HG03442 (cell line): ENCODE results near the gene FCRL3.

Source experiments
- ATAC-seq: cut with Tn5 transposase; IDR thresholded peaks from one replicate; pipeline ENCODE4 v1.9.1; 2021; ENCODE audit warnings: mild to moderate bottlenecking, moderate library complexity; ENCODE audit not compliant: unreplicated experiment

The FCRL3 gene

DNA sequence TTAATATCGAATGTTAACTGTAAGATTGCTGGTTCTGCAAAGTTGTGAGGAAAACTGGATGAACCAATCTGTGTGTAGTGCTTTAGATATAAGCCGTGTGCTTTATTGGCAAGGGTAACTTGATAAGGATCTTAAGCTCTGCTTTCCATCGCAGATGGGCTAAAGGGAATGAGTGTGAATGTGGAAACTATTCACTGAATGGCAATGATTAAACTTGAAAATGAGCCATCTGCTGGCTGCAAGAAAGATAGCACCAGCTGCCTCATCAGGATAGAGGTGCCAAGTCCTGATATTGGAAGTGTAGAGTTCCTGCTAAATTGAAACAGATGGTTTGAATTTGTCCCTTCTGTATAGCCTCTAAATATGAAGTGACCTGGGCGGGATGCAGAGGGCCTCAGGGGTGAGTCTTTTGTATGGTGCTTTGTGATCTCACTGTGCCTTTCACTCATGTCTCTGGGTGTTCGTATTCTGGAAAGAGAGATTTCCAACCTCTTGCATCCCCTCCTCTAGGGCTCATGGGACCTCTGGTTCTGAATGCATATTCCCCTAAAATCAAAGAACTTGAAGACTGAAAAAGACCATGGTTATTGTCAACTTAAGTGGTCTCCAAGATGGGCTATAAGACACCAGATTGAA is 9.2 kb downstream of the FCRL3 start:
- no peak for ATAC-seq

DNA sequence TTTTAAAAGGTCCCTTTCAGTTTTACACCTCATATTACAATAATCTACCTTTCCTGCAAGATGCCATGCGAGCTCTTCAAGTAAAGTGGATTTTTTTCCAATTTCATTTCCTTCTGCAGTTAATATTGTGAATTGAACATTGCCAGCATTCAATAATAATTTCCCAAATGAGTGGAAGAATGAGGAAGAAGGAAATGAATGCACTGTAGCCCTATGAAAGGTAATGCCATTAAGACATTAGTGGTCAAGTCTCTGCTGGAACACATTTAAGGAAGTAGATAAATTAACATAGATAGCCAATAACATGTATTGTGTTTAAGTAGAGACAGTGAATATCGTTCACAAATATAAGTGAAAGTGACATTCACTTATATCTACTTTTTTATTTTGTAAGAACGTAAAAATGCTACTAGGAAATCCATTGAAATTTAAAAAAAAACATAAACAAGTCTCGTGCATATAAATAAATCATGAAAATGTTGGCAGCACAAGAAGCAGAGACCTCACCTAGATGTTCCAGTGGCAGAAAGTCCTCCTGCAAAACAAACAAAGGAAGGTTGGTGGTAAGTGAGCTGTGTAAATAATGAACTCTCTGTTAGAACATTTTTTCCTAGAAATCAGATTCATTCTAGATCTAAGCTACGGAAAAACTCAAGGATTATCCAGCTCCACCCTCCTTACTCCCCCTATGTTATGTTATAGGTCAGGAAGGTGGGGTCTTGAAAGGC is 17.7 kb downstream of the FCRL3 start:
- ATAC-seq: no peak

DNA sequence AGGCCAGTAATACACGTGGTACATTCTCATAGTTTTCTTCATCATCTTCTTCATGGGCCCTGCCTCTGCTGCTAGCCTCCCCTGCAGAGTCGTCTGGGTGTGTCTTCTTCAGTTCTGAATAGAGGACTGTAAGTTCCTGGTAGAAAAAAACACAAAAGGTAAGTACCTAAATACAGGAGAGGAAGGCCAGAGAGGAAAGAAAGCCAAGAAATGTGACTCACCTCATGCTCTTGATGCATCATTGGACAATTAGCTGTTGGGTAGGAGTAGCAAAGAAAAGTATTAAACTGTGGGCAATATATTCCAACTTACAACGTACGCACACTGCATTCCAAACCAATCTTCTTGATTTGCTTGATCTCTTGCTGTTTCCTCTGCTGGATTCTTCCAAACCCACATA is 21.8 kb downstream of the FCRL3 start:
- no peak for ATAC-seq

DNA sequence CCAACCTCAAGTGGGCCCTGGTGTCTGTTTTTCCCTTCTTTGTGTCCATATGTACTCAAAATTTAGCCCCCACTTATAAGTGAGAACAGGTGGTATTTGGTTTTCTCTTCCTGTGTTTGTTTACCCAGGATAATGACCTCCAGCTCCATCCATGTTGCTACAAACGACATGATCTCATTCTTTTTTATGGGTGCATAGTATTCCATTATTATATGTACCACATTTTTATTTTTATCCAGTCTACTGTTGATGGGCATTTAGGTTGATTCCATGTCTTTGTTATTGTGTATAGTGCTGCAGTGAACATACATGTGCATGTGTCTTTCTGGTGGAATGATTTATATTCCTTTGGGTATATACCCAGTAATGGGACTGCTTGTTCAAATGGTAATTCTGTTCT is 27.6 kb downstream of the FCRL3 start:
- ATAC-seq: no peak

DNA sequence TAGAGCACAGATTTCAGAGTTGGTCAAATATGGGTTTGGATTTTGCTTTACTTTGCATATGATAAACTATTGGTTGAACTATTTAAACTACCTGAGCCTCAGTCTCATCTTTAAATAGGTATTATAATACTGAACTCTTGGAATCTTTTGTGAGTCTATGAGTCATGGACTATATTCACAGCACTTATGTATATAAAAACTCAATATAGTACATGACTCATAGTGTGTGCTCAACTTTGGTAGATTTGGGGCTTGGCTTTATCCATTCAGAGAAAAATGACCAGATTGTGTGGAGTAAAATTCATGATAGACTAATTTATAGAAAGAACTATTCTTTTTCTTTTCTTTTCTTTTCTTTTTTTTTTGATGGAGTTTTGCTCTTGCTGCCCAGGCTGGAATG is 28.7 kb downstream of the FCRL3 start:
- no peak for ATAC-seq

DNA sequence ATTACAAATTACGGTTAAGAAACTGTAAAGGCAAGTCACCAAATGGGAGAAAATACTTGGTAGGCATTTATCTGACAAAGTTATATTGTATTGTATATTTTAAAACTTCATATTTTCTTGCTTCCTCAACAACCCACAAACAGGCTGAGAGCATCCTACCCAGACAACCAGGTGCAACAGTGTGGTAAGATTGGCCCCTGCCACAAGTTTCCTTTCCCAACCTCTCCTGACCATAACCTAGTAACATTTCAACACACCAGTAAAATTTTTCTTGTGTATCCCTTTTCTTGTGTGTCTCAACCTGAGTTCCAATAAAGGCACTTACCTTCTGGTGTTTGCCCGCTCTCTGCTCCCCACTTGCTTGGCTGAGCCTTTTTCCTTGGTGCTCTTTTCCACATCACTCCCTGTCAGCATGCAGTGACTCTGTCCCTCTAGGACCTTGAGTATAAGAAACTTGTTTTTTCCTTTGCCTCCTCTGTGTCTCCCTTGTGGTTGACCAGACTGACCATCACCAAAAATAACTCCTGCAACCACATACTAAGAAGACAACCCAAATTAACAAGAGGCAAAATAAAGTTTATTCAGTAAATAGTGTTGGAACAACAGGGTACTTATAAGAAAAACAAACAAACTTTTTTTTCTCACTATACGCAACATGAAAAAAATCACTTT is 40.9 kb downstream of the FCRL3 start:
- ATAC-seq: no peak

DNA sequence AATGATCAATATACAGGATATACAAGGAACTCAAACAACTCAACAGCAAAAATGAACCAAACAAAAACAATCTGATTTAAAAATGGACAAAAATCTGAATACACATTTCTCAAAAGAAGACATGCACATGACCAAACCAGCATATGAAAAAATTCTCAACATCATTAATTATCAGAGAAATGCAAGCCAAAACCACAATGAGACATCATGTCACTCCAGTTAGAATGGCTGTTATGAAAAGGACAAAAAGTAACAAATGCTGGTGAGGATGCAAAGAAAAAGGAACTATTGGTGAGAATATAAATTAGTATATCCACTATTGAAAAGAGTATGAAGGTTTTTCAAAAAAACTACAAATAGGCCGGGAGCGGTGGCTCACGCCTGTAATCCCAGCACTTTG is 42.0 kb downstream of the FCRL3 start:
- ATAC-seq: no peak

DNA sequence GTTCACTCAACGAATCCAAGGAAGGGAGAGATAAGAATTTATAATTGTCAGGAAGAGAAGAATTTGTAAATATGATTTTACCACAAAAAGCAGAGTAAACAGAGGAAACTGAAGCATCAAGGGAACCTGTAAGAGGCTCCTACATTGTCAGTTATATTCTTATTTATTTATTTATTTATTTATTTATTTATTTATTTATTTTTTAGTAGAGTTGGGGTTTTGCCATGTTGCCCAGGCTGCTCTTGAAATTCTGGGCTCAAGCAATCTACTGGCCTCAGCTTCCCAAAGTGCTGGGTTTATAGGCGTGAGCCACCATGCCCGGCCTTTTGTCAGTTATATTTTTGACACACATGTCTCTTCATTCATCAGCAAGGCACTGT is 47.1 kb downstream of the FCRL3 start:
- peak; percentile 7 for ATAC-seq

DNA sequence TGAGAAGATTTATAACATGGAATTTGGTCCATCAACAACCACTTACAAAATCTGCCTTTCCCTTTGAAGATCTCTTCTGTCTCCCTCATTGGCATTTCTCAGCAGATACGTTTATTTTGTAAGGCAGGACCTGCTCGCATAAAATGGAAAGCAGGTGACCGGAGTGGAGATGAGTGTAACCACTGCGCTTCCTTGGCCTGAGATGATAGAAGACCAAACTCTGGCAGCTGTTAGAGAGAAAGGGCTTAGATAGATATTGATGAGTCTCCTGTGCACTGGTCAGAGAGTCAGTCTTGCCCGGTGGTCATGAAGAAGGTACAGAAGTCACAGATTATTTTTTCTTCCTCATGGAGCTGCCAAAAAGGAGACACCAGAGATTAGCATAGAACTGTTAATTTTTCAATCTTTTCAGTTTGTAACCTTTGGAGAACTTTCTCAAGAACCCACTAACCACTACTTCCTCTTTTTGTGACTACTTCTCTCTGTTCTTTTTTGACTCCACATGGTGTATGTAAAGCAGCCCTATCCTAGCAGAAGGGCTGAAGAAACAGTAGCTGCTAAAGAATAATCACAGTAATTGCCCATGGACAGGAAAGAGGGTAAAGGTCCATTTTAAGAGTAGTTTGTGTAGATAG is 47.6 kb downstream of the FCRL3 start:
- ATAC-seq: peak; percentile 97

DNA sequence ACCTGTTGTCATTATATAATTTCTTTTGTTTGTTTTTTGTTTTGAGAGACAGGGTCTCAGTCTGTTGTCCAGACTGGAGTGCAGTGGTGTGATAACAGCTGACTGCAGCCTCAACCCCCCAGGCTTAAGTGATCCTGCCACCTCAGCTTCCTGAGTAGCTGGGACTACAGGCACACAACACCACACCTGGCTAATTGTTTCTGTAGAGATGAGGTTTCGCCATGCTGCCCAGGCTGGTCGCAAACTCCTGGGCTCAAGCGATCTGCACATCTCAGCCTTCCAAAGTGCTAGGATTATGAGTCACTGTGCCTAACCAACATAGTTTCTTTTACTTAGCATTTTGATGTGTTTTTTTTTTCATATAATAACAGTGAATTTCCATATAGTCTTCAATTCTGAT is 52.3 kb downstream of the FCRL3 start:
- no peak for ATAC-seq

DNA sequence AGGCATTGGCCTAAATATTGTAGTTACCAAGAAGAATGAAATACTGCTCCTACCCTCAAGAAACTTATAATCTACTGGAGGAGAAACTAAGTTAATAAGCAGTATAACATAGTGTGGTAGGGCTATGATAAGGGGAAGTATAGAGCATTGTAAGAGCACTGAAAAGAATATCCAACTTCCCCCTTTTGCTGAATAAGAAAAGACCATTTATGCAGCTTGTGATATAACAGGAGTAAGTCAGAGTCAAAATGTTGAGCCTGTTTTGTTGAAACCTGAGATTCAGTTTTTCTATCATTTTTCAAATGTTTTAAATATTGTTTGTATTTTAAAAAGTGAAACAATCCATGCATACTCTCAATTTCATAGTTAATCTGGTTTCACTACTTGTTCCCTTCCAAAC is 54.4 kb downstream of the FCRL3 start:
- ATAC-seq: no peak

DNA sequence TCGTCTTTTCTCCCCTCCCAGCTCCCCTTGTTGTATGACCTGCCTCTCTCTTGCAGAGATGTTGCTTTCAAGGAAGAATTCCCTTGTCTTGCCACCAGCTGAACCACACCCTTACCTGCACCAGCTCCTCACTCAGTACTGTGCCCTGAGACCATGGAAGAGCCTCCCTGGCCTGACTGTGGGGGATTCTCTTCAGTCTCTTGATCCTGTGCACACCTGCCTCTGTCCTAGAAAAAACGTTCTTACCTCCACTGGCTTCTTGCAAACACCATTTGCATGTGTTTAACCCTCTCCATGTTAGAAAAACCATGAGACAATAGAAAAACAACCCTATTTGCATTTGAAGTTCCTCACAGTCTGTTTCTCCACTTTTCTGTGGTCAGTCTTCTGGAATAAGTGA is 59.4 kb downstream of the FCRL3 start:
- no peak for ATAC-seq

DNA sequence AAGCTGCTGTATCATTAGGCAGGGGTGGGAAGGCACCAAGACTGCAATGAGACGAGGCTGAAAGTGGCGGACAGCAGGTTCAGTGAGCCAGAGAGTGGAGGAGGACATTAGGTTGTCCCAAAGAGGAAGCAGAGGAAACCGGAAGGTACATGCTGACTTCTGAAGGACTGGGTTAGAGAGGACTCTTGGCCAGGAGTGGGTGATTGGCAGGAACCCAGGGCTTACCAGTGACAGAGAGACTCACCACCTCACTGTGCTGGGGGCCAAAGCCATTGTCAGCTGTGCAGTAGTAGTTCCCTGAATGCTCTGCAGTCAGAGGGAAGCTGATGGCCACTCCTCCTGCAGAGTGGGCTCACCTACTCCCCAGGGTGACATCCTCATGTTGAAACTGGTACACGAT is 60.8 kb downstream of the FCRL3 start:
- ATAC-seq: no peak

DNA sequence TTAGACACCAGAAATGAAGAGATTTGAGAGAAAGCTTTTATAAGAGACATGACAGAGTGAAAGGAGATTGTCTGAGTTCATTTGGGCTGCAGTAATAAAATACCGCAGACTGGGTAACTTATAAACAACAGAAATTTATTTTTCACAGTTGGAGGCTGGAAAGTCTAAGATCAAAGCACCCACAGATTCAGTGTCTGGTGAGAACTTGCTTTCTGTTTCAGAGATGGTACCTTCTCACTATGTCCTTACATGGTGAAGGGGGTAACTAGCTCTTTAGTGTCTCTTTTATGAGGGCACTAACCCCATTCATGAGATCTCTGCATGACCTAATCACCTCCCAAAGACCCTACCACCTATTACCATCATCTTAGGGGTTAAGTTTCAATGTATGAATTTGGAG is 71.8 kb downstream of the FCRL3 start:
- ATAC-seq: no peak
